Testis (tissue), 2 donors: ENCODE measurements around the gene ERCC6L2.

Source experiments
- CTCF ChIP-seq, 3 experiments: fragments of 450-650 bp in 2 of 3; fragments of 200-600 bp in 1 of 3; sonication (generic) in 1 of 3; IDR thresholded peaks; one replicate each; pipeline ENCODE4 v1.5.1; 2016 to 2019; ENCODE audit warnings: antibody characterized with exemption in 3 of 3, mild to moderate bottlenecking in 2 of 3, moderate library complexity in 1 of 3
- POLR2A ChIP-seq: fragments of 450-650 bp; IDR thresholded peaks from one replicate; pipeline ENCODE4 v1.6.1; 2017; ENCODE audit warnings: antibody characterized with exemption, mild to moderate bottlenecking, moderate library complexity

GRCh38 chr9:95963659-95964058, 88.2 kb downstream of the ERCC6L2 start:
- TF ChIP-seq POLR2A (no peak), CTCF (IDR thresholded peaks at IDR 0.05) (no peak)
